NCI-H446 (cell line): ENCODE results near the gene PDAP1.

ENCODE experiments used
- DNase-seq, 2 experiments: peaks; one replicate each; lab custom pipeline; 2025; lab: John Stamatoyannopoulos, UW

PDAP1 gene

GRCh38 chr7:99424932-99425730 is 16.7 kb upstream of the PDAP1 start:
- DNase-seq: no peak

GRCh38 chr7:99422625-99423024 is 14.2 kb upstream of the PDAP1 start:
- DNase-seq: no peak

- no peak for DNase-seq
These were observed 13.8 kb upstream of the PDAP1 start for GRCh38 chr7:99422186-99422585.

GRCh38 chr7:99420986-99421385 is 12.6 kb upstream of the PDAP1 start:
- no peak for DNase-seq

GRCh38 chr7:99420213-99420612 is 11.8 kb upstream of the PDAP1 start:
- no peak for DNase-seq

- DNase-seq: no peak
These were observed 11.1 kb upstream of the PDAP1 start for GRCh38 chr7:99419323-99420021.

- DNase-seq: no peak
These were observed 9.9 kb upstream of the PDAP1 start for GRCh38 chr7:99418260-99418659.

- DNase-seq: peak in 1 of 2 experiments; percentile 10
These were observed 7.2 kb upstream of the PDAP1 start for GRCh38 chr7:99415513-99416127.

- no peak for DNase-seq
These were observed 2.2 kb upstream of the PDAP1 start for GRCh38 chr7:99410635-99411034.

GRCh38 chr7:99409806-99410205 is 1.4 kb upstream of the PDAP1 start:
- DNase-seq: no peak

GRCh38 chr7:99409192-99409572 is 785 bp upstream of the PDAP1 start:
- no peak for DNase-seq

GRCh38 chr7:99407872-99408378 is 472 bp downstream of the PDAP1 start:
- peak; percentile 7 to 26 for DNase-seq

- no peak for DNase-seq
These were observed 1.8 kb downstream of the PDAP1 start for GRCh38 chr7:99406557-99406956.

GRCh38 chr7:99404977-99405320 is 3.4 kb downstream of the PDAP1 start:
- DNase-seq: no peak

- no peak for DNase-seq
These were observed 4.0 kb downstream of the PDAP1 start for GRCh38 chr7:99404235-99404976.

GRCh38 chr7:99403764-99404163 is 4.6 kb downstream of the PDAP1 start:
- no peak for DNase-seq

- no peak for DNase-seq
These were observed 5.5 kb downstream of the PDAP1 start for GRCh38 chr7:99402854-99403253.

- no peak for DNase-seq
These were observed 8.8 kb downstream of the PDAP1 start for GRCh38 chr7:99399597-99399996.

- DNase-seq: no peak
These were observed 9.4 kb downstream of the PDAP1 start for GRCh38 chr7:99398891-99399445.

- DNase-seq: no peak
These were observed 11.0 kb downstream of the PDAP1 start for GRCh38 chr7:99397297-99397983.
